Psoas muscle (tissue), 8 donors: ENCODE results near the gene YWHAQ. TPM values are rescaled to one million over a fixed set of nuclear protein-coding genes. Genes with fewer than 3 reads are reported as not detected.
"Not testable (repeated sequence)": the region's sequence is repeated elsewhere in the genome, so short reads cannot be mapped to it uniquely, and the experiment has no call there.

Experiments
- ATAC-seq, 4 donors: fragments of 200-7000 bp; cut with Tn5 transposase; one replicate each; pipeline ENCODE4 v1.9.1; 2020; ENCODE audit warnings: moderate library complexity in 3 of 4, mild to moderate bottlenecking in 2 of 4
- DNase-seq, 2 donors: peaks; one replicate each; pipeline ENCODE4 v3.0.0-alpha.2; 2020
- H3K27ac ChIP-seq: fragments of 200-600 bp; one replicate; pipeline ENCODE4 v1.8.0; 2022
- H3K27me3 ChIP-seq, 3 donors: fragments of 200-600 bp in 1 of 3; one replicate each; pipeline versions ENCODE4 v1.6.1 to v1.8.0; 2013 to 2022; ENCODE audit warnings: low read length in 2 of 3, mild to moderate bottlenecking in 2 of 3, moderate library complexity in 1 of 3; ENCODE audit not compliant: insufficient read depth in 3 of 3
- H3K36me3 ChIP-seq, 2 donors: fragments of 200-600 bp in 1 of 2; one replicate each; pipeline versions ENCODE4 v1.6.1 to v1.8.0; 2013 to 2022; ENCODE audit warnings: low read depth in 1 of 2, mild to moderate bottlenecking in 1 of 2, moderate library complexity in 1 of 2; ENCODE audit not compliant: insufficient read depth in 1 of 2
- H3K4me1 ChIP-seq: fragments of 200-600 bp; one replicate; pipeline ENCODE4 v1.8.0; 2022
- H3K4me3 ChIP-seq: fragments of 200-600 bp; one replicate; pipeline ENCODE4 v1.8.0; 2022; ENCODE audit warnings: mild to moderate bottlenecking
- H3K9me3 ChIP-seq: fragments of 200-600 bp; one replicate; pipeline ENCODE4 v1.8.0; 2022
- WGBS, 3 donors: extraction: QIAGEN DNeasy Blood & Tissue Kit; methylation state at CpG; one replicate each; pipeline versions ENCODE4 v1.1.6 to v1.1.7; 2013; 5-methylcytosine and 5-hydroxymethylcytosine counted together
- intact Hi-C, 2 donors: fragments of 100-400 bp; cut with DNase I; formaldehyde crosslinking; loops; one replicate each; pipeline versions ENCODE4 v1.11.0 to v1.14.2; 2022
- polyA plus RNA-seq, 3 donors: library from polyadenylated mRNA; stranded (reverse); fragments of 200-250 nt; gene quantifications; one replicate each; pipeline ENCODE4 v1.2.3, GENCODE V29; 2013
- total RNA-seq, 4 donors: library from RNA; stranded (reverse); fragmentation: NEBNext Ultra II Directional in 2 of 4; extraction: Animal tissue kit (Norgen Biotek cat#: 25700) in 2 of 4; gene quantifications; one replicate each; pipeline versions ENCODE4 v1.2.1 to v1.2.4, GENCODE V29; 2021 to 2023
- TF ChIP-seq, protein P1 (sequence below): fragments of 200-600 bp; IDR thresholded peaks from one replicate; pipeline ENCODE4 v1.8.0; 2022; ENCODE audit warnings: antibody characterized with exemption
- donor health status: healthy with polysubstance abuse.
- donor health status: DM: no; HTN: no; CAD: no; lungs with moderate emphysema.
- donor health status: Bipolar disorder and iron deficiency.
- donor health status: healthy.
- donor health status: DM: yes; HTN: yes; CAD: no.
- donor health status: DM: no; HTN: no; CAD: no.
- donor health status: DM: no; HTN: no; CAD: no.
- donor health status: DM: yes; HTN: yes; CAD: no.

Gene YWHAQ
- total and polyA plus RNA-seq, 7 donors = 41.5 to 74.7 (median 57.3) TPM

DNA sequence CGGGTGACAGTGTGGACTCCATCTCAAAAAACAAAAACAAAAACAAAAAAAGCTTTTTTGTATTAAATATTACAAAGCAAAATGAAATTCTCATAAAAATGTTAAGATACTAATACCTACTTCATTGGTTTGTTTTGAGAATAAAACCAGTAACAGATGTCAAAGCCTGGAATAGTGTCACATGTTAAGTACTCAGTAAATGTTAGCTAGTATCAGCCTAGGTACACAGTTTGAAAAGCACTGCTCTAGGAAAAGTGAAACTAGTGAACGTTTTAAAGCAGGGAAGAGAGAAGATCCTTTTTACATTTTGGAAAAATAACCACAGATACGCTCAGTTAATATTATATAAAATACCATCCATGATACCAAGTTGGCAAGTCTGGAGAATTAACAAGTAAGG lies 38.1 kb downstream of the YWHAQ start:
- H3K27ac ChIP-seq = no peak overlapping the region
- 74 to 78% (median 75%) methylated on average over 3 of the region's 3 CpGs for WGBS, 3 donors
- H3K27me3 ChIP-seq = no peaks in the 10 kb centered on the region
- H3K4me1 ChIP-seq = peaks cover 32% of the 10 kb centered on the region
- DNase-seq (no peak), ATAC-seq (no peak)
- peaks cover 4 to 36% of the 10 kb centered on the region in 2 donors for H3K36me3 ChIP-seq
- no peak overlapping the region for H3K4me3 ChIP-seq
- no peaks in the 10 kb centered on the region for H3K9me3 ChIP-seq
- TF ChIP-seq, protein P1, sequence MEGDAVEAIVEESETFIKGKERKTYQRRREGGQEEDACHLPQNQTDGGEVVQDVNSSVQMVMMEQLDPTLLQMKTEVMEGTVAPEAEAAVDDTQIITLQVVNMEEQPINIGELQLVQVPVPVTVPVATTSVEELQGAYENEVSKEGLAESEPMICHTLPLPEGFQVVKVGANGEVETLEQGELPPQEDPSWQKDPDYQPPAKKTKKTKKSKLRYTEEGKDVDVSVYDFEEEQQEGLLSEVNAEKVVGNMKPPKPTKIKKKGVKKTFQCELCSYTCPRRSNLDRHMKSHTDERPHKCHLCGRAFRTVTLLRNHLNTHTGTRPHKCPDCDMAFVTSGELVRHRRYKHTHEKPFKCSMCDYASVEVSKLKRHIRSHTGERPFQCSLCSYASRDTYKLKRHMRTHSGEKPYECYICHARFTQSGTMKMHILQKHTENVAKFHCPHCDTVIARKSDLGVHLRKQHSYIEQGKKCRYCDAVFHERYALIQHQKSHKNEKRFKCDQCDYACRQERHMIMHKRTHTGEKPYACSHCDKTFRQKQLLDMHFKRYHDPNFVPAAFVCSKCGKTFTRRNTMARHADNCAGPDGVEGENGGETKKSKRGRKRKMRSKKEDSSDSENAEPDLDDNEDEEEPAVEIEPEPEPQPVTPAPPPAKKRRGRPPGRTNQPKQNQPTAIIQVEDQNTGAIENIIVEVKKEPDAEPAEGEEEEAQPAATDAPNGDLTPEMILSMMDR = no peak
- intact Hi-C loops = loop anchor here in 1 of 2 donors (2.0 kb wide), 1 partner anchor 70 kb away; no protein-coding TSS in a partner anchor

DNA sequence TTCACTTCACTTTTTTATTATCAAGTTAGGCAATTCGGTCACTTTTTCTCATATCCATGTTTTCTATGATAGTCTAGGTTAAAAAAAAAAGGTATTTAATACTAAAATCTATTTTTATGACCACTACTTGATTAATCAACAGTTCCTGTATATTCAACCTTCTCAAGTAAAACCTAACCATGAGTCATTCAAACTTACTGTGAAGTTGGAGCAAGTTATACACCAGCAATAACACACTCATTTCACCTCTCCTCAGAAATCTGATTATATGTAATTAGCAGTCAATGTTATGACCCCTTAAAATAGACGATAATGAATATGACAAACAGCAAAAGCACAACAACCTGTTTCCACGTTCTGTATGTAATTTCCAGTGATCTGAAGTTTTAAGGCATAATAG lies 40.2 kb downstream of the YWHAQ start:
- TF ChIP-seq, protein P1 = no peak
- no peak for ATAC-seq
- Histone ChIP-seq H3K27me3 (no peaks in the 10 kb centered on the region), H3K4me3 (no peak overlapping the region), H3K27ac (no peak overlapping the region), H3K9me3 (no peaks in the 10 kb centered on the region), H3K36me3 (peaks cover 4 to 56% of the 10 kb centered on the region in 2 donors), H3K4me1 (peaks cover 22% of the 10 kb centered on the region)
- DNase-seq = no peak
- 82 to 88% (median 84%) methylated on average over 3 of the region's 3 CpGs for WGBS, 3 donors
- intact Hi-C loops = no loop called here

DNA sequence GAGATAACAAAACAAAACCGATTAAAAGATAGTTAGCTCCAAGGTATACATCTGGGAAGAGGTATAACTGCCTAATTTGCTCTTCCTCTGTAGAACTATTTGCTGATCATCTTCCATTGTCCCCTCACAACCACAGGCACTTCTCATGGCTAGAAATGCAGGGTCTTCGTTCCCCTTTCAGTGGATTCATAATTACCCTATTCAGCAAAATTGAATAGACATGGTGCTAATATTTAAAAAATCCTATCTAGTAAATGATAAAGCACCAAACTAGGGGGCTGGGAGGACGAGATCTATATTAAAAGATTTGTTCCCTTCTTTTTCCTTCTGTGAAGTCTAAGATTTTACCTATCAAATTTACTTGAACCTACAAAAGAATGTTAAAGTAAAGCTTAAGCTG lies 44.3 kb downstream of the YWHAQ start:
- TF ChIP-seq, protein P1 = no peak
- Histone ChIP-seq H3K4me3 (no peak overlapping the region), H3K36me3 (peaks cover 4 to 91% of the 10 kb centered on the region in 2 donors), H3K4me1 (peaks cover 5% of the 10 kb centered on the region), H3K27ac (no peak overlapping the region), H3K27me3 (no peaks in the 10 kb centered on the region), H3K9me3 (no peaks in the 10 kb centered on the region)
- ATAC-seq = no peak
- no peak for DNase-seq
- intact Hi-C loops = no loop called here
- 89 to 93% (median 90%) methylated on average over 3 of the region's 3 CpGs for WGBS, 3 donors

DNA sequence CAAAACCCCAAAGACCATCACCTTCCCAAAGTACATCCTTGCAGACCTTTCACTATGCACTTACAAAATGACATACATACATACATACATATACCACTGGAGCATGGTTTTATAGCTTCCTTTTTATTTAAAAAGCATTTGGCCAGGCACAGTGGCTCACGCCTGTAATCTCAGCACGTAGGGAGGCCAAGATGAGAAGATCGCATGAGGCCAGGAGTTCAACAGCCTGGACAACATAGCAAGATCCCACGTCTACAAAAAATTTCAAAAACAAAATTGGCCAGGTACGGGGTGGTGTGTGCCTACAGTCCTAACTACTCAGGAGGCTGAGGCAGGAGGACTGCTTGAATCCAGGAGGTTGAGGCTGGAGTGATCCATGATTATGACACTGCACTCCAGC lies 45.3 kb downstream of the YWHAQ start:
- H3K27me3 ChIP-seq = no peaks in the 10 kb centered on the region
- peaks cover 4 to 85% of the 10 kb centered on the region in 2 donors for H3K36me3 ChIP-seq
- intact Hi-C loops = no loop called here
- peaks cover 2% of the 10 kb centered on the region for H3K4me1 ChIP-seq
- no peaks in the 10 kb centered on the region for H3K9me3 ChIP-seq
- no peak overlapping the region for H3K4me3 ChIP-seq
- no peak overlapping the region for H3K27ac ChIP-seq
- WGBS, 3 donors = 97 to 99% (median 98%) methylated on average over 5 of the region's 5 CpGs
- TF ChIP-seq, protein P1 = no peak
- no peak for DNase-seq
- ATAC-seq = no peak

DNA sequence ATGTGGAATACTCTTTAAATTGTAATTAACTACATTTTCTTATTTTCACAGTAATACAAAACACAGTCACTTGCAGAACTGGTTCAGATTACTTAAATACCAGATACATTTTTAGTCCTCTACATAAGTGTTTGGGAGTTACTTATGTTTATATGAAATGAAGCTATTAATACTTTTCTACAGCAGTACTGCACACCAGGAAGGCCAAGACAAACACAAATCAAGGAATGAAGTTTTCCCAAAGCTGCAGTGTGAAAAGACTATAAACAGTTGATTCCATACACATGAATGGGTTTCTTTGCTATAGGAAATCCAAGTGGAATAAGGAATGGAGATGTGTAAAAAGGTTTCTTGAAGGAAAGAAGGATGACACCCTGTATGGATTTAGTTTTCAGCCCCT lies 45.9 kb downstream of the YWHAQ start:
- intact Hi-C loops, H3K27me3 ChIP-seq, ATAC-seq, H3K9me3 ChIP-seq, H3K4me3 ChIP-seq, DNase-seq, H3K27ac ChIP-seq, H3K4me1 ChIP-seq: not testable (repeated sequence)
- H3K36me3 ChIP-seq = peaks cover 4 to 85% of the 10 kb centered on the region in 2 donors
